ENCODE results near the gene MAP3K3. TPM values are rescaled to one million over a fixed set of nuclear protein-coding genes. Genes with fewer than 3 reads are reported as not detected.

The MAP3K3 gene
- total RNA-seq, 1 experiment from 2014 or later: 24.3 TPM

DNA sequence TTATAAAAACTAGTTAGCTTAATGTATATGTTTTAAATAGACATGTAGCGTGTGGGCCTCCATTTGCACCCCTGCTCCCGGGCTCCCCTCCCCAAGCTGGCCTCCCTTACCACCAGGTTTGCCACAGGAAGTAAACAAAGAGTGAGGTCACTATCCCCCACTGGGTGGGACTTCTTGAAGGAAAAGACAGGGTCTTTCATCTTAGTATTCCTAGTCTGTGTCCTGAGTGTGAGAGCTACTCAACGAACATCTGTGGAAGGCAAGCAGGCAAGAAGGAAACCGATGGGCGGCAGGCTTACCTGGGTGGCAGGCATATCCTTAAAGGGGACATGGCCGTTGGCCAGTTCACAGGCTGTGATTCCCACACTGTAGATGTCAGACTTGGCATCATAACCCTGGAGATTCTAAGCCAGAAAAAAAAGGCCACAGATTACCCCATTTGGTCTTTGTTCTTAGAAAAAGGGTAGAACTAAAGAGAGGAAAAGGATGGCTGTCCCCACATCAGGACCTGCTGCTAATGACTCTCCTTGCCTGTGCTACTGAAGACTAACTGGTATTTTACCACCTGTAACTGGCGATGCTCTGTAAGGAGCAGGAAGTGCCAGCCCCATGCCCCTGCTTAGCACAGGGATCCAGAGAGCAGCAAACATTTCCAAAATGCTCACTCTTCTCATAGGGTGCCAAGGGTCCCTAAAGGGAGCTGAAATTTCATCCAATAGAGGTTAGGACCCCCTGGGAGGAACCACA lies 84.3 kb downstream of the MAP3K3 start:
- no peak for DNase-seq
- no peak overlapping the region for H3K56ac ChIP-seq (ENCODE audit: insufficient read length, low read depth, low read length)

More for the DNA sequence above, 84.3 kb downstream of the MAP3K3 start:
- Histone ChIP-seq H2BK12ac (ENCODE audit: insufficient read length, low read depth, low read length) (no peak overlapping the region), H3K9me3 (ENCODE audit: control insufficient read depth, low read depth, low read length) (no peaks in the 10 kb centered on the region), H2BK120ac (ENCODE audit: low read depth, low read length, poor library complexity, severe bottlenecking) (no peak overlapping the region), H2AFZ (ENCODE audit: low read length) (no peak overlapping the region), H4K20me1 (ENCODE audit: control insufficient read depth, insufficient read depth, insufficient read length) (no peaks in the 10 kb centered on the region), H4K8ac (replicated peaks; ENCODE audit: insufficient read length, low read depth, low read length) (no peak overlapping the region), H3K23me2 (ENCODE audit: insufficient read length, low read depth, low read length, poor library complexity, severe bottlenecking) (no peaks in the 10 kb centered on the region), H2BK5ac (ENCODE audit: insufficient read length, low read length) (no peak overlapping the region), H3K79me2 (ENCODE audit: insufficient read depth, low read length) (no peaks in the 10 kb centered on the region), H3K23ac (ENCODE audit: insufficient read length, low read depth, low read length) (no peak overlapping the region), H3K4me2 (ENCODE audit: insufficient read depth, insufficient read length, low read length) (no peak overlapping the region), H3K27me3 (ENCODE audit: insufficient read depth, low read length) (no peaks in the 10 kb centered on the region), H2AK5ac (ENCODE audit: insufficient read length, low read length) (no peak overlapping the region), H3K4ac (ENCODE audit: low read depth, low read length) (no peak overlapping the region), H3K4me1 (ENCODE audit: insufficient read depth, low read length) (no peaks in the 10 kb centered on the region), H4K5ac (ENCODE audit: insufficient read length, low read depth, low read length) (no peak overlapping the region), H3K9ac (ENCODE audit: extremely low read depth, insufficient read length, low read length) (no peak overlapping the region), H2BK15ac (ENCODE audit: low read depth, low read length) (no peak overlapping the region), H3K18ac (ENCODE audit: insufficient read length, low read depth, low read length) (no peak overlapping the region), H3K79me1 (ENCODE audit: insufficient read depth, low read depth, low read length, poor library complexity, severe bottlenecking) (no peaks in the 10 kb centered on the region), H3T11ph (ENCODE audit: low read length) (no peak overlapping the region), H2BK20ac (ENCODE audit: low read depth, low read length, poor library complexity, severe bottlenecking) (no peak overlapping the region), H4K91ac (ENCODE audit: insufficient read length, low read depth, low read length) (no peak overlapping the region), H3K14ac (ENCODE audit: insufficient read depth, low read length) (no peak overlapping the region), H3K27ac (ENCODE audit: insufficient read length, low read depth, low read length) (no peak overlapping the region)
- Mint-ChIP-seq H3K36me3 (ENCODE audit: insufficient read depth in 1 of 3, low read depth in 3 of 3) (peaks cover 13 to 60% (median 43%) of the 10 kb centered on the region in 3 experiments), H3K4me1 (peaks cover 11 to 18% of the 10 kb centered on the region in 2 experiments), H3K4me3 (no peak overlapping the region), H3K27me3 (ENCODE audit: low read depth) (peaks cover 2% of the 10 kb centered on the region; the same call in 1 of the 2 replicates), H3K27ac (no peak overlapping the region; a peak in 1 of 7 replicates), H3K9me3 (no peaks in the 10 kb centered on the region)
- TF ChIP-seq CTCF (conservative IDR thresholded peaks at IDR 0.05): no peak
- WGBS (ENCODE audit: extremely low coverage, insufficient read length, low lambda C conversion rate): no CpG with 5 or more reads among the region's 7 CpGs
